GM18873 (cell line): Measurements from ENCODE around the gene JADE3.

Source experiments
- ATAC-seq: cut with Tn5 transposase; IDR thresholded peaks from one replicate; pipeline ENCODE4 v1.9.1; 2021; ENCODE audit warnings: mild to moderate bottlenecking, moderate library complexity, moderate number of reproducible peaks; ENCODE audit not compliant: unreplicated experiment, low FRiP score

Gene JADE3

GRCh38 chrX:46992070-46992469 is 79.8 kb downstream of the JADE3 start:
- ATAC-seq, result no peak

GRCh38 chrX:46994096-46994495 is 81.9 kb downstream of the JADE3 start:
- no peak for ATAC-seq

GRCh38 chrX:47012131-47012530 is 99.9 kb downstream of the JADE3 start:
- ATAC-seq, result no peak

- no peak for ATAC-seq
Observed at GRCh38 chrX:47026198-47026597, 114.0 kb downstream of the JADE3 start.

GRCh38 chrX:47030339-47030738 is 118.1 kb downstream of the JADE3 start:
- ATAC-seq, result no peak

GRCh38 chrX:47047989-47048388 is 135.8 kb downstream of the JADE3 start:
- ATAC-seq, result no peak

- ATAC-seq, result no peak
Observed at GRCh38 chrX:47059142-47059874, 147.1 kb downstream of the JADE3 start.

- ATAC-seq, result no peak
Observed at GRCh38 chrX:47060708-47061107, 148.5 kb downstream of the JADE3 start.

- no peak for ATAC-seq
Observed at GRCh38 chrX:47061238-47061919, 149.2 kb downstream of the JADE3 start.

- no peak for ATAC-seq
Observed at GRCh38 chrX:47063179-47063578, 151.0 kb downstream of the JADE3 start.

GRCh38 chrX:47068214-47068613 is 156.0 kb downstream of the JADE3 start:
- no peak for ATAC-seq

GRCh38 chrX:47068720-47069119 is 156.5 kb downstream of the JADE3 start:
- no peak for ATAC-seq

- ATAC-seq, result no peak
Observed at GRCh38 chrX:47078129-47079043, 166.2 kb downstream of the JADE3 start, which contains the start of gene RGN. Gene RGN (plus strand): TSS chrX:47078443. CDS start chrX:47081145, 2,702 bp downstream.

- no peak for ATAC-seq
Observed at GRCh38 chrX:47080215-47080914, 168.1 kb downstream of the JADE3 start.

- no peak for ATAC-seq
Observed at GRCh38 chrX:47080915-47081236, 168.7 kb downstream of the JADE3 start.

GRCh38 chrX:47091149-47091775 is 179.0 kb downstream of the JADE3 start:
- ATAC-seq, result no peak

- no peak for ATAC-seq
Observed at GRCh38 chrX:47093248-47093647, 181.0 kb downstream of the JADE3 start.

- no peak for ATAC-seq
Observed at GRCh38 chrX:47093860-47094259, 181.6 kb downstream of the JADE3 start.

GRCh38 chrX:47097018-47097417 is 184.8 kb downstream of the JADE3 start:
- no peak for ATAC-seq
